ENCODE data around the gene PRKG1.
"Not testable (repeated sequence)": the region's sequence is repeated elsewhere in the genome, so short reads cannot be mapped to it uniquely, and the experiment has no call there.

PRKG1 gene

GRCh38 chr10:51981731-51982130 is 907.4 kb downstream of the PRKG1 start:
- DNase-seq: no peak

GRCh38 chr10:51983481-51983880 is 909.2 kb downstream of the PRKG1 start:
- no peak for DNase-seq

- DNase-seq: no peak
These were observed 911.0 kb downstream of the PRKG1 start for GRCh38 chr10:51985336-51985735.

- no peak for DNase-seq
These were observed 912.2 kb downstream of the PRKG1 start for GRCh38 chr10:51986516-51986915.

GRCh38 chr10:51993475-51993874 is 919.2 kb downstream of the PRKG1 start:
- DNase-seq: no peak

- DNase-seq: no peak
These were observed 924.8 kb downstream of the PRKG1 start for GRCh38 chr10:51999096-51999495.

- DNase-seq: no peak
These were observed 930.2 kb downstream of the PRKG1 start for GRCh38 chr10:52004342-52004949.

GRCh38 chr10:52007091-52007490 is 932.8 kb downstream of the PRKG1 start:
- DNase-seq: no peak

GRCh38 chr10:52011118-52011517 is 936.8 kb downstream of the PRKG1 start:
- no peak for DNase-seq

- DNase-seq: no peak
These were observed 944.8 kb downstream of the PRKG1 start for GRCh38 chr10:52019077-52019555.

- no peak for DNase-seq
These were observed 945.4 kb downstream of the PRKG1 start for GRCh38 chr10:52019656-52020055.

- DNase-seq: no peak
These were observed 945.9 kb downstream of the PRKG1 start for GRCh38 chr10:52020173-52020572.

GRCh38 chr10:52020702-52021101 is 946.4 kb downstream of the PRKG1 start:
- no peak for DNase-seq

- no peak for DNase-seq
These were observed 952.9 kb downstream of the PRKG1 start for GRCh38 chr10:52027055-52027705.

- no peak for DNase-seq
These were observed 954.2 kb downstream of the PRKG1 start for GRCh38 chr10:52028523-52028858.

- no peak for DNase-seq
These were observed 955.3 kb downstream of the PRKG1 start for GRCh38 chr10:52029628-52030027.

- no peak for DNase-seq
These were observed 955.9 kb downstream of the PRKG1 start for GRCh38 chr10:52030051-52030790.

GRCh38 chr10:52030975-52031374 is 956.7 kb downstream of the PRKG1 start:
- no peak for DNase-seq

- no peak for DNase-seq
These were observed 957.5 kb downstream of the PRKG1 start for GRCh38 chr10:52031771-52032170.

- no peak for DNase-seq
These were observed 958.7 kb downstream of the PRKG1 start for GRCh38 chr10:52032681-52033629.

- not testable (repeated sequence) for DNase-seq
These were observed 964.9 kb downstream of the PRKG1 start for GRCh38 chr10:52039002-52039793.

GRCh38 chr10:52040486-52040885 is 966.2 kb downstream of the PRKG1 start:
- no peak for DNase-seq
